ENCODE measurements around the gene TNIP2.

Gene TNIP2

GRCh38 chr4:2735869-2736268, 20.3 kb downstream of the TNIP2 start:
- Histone ChIP-seq H3K27ac (no peak overlapping the region), H3K4me1 (peaks cover 0 to 23% (median 8%) of the 10 kb centered on the region in 10 experiments; a peak in 10 of 20 replicates), H3K9me3 (replicated peaks in 1 of 11) (peaks cover 13 to 24% (median 22%) of the 10 kb centered on the region in 11 experiments), H3K27me3 (no peaks in the 10 kb centered on the region), H4K20me1 (peaks cover 0 to 36% (median 14%) of the 10 kb centered on the region in 11 experiments; a peak in 14 of 22 replicates), H3K9ac (no peak overlapping the region), H3K4me2 (no peak overlapping the region), H3K36me3 (peaks cover 30 to 69% (median 62%) of the 10 kb centered on the region in 11 experiments), H3K4me3 (no peak overlapping the region)
- no peak for TF ChIP-seq Cebpa-rat (IDR thresholded peaks at IDR 0.05)

GRCh38 chr4:2734612-2735011, 21.5 kb downstream of the TNIP2 start:
- Histone ChIP-seq H3K9ac (no peak overlapping the region), H3K4me2 (peak overlapping the region in 5 of 11 experiments; percentile 35 to 67 (median 43); a peak in 10 of 22 replicates), H4K20me1 (peaks cover 0 to 30% (median 14%) of the 10 kb centered on the region in 11 experiments; a peak in 10 of 22 replicates), H3K27me3 (no peaks in the 10 kb centered on the region), H3K36me3 (peaks cover 41 to 73% (median 66%) of the 10 kb centered on the region in 11 experiments), H3K4me3 (no peak overlapping the region), H3K4me1 (peaks cover 0 to 23% (median 7%) of the 10 kb centered on the region in 10 experiments; a peak in 9 of 20 replicates), H3K9me3 (replicated peaks in 1 of 11) (peaks cover 13 to 24% (median 22%) of the 10 kb centered on the region in 11 experiments), H3K27ac (no peak overlapping the region)
- TF ChIP-seq Cebpa-rat (IDR thresholded peaks at IDR 0.05) = no peak

GRCh38 chr4:2733844-2734574, 22.1 kb downstream of the TNIP2 start:
- no peaks in the 10 kb centered on the region for H3K27me3 ChIP-seq
- H3K9me3 ChIP-seq (replicated peaks in 1 of 11) = peaks cover 13 to 24% (median 22%) of the 10 kb centered on the region in 11 experiments
- peak overlapping the region in 5 of 11 experiments; percentile 35 to 67 (median 43); a peak in 10 of 22 replicates for H3K4me2 ChIP-seq
- peaks cover 0 to 35% (median 14%) of the 10 kb centered on the region in 11 experiments; a peak in 10 of 22 replicates for H4K20me1 ChIP-seq
- H3K9ac ChIP-seq = no peak overlapping the region
- TF ChIP-seq Cebpa-rat (IDR thresholded peaks at IDR 0.05) = no peak
- peaks cover 47 to 79% (median 72%) of the 10 kb centered on the region in 11 experiments for H3K36me3 ChIP-seq
- H3K27ac ChIP-seq = no peak overlapping the region
- no peak overlapping the region for H3K4me3 ChIP-seq
- H3K4me1 ChIP-seq = peaks cover 0 to 23% (median 7%) of the 10 kb centered on the region in 10 experiments; a peak in 9 of 20 replicates

GRCh38 chr4:2733001-2733843, 22.9 kb downstream of the TNIP2 start:
- H3K4me1 ChIP-seq = peaks cover 0 to 23% (median 7%) of the 10 kb centered on the region in 10 experiments; a peak in 9 of 20 replicates
- no peak overlapping the region for H3K27ac ChIP-seq
- H3K27me3 ChIP-seq = no peaks in the 10 kb centered on the region
- peak overlapping the region in 3 of 11 experiments; percentile 27 to 67 (median 40); a peak in 1 of 22 replicates for H3K4me2 ChIP-seq
- H3K4me3 ChIP-seq = no peak overlapping the region
- H3K9me3 ChIP-seq (replicated peaks in 1 of 11) = peaks cover 13 to 24% (median 22%) of the 10 kb centered on the region in 11 experiments
- no peak for TF ChIP-seq Cebpa-rat (IDR thresholded peaks at IDR 0.05)
- peaks cover 0 to 40% (median 14%) of the 10 kb centered on the region in 11 experiments; a peak in 11 of 22 replicates for H4K20me1 ChIP-seq
- H3K36me3 ChIP-seq = peaks cover 54 to 86% (median 79%) of the 10 kb centered on the region in 11 experiments
- H3K9ac ChIP-seq = no peak overlapping the region

- H3K9ac ChIP-seq = no peak overlapping the region
- H4K20me1 ChIP-seq = peaks cover 0 to 41% (median 14%) of the 10 kb centered on the region in 11 experiments; a peak in 11 of 22 replicates
- peaks cover 61 to 93% (median 81%) of the 10 kb centered on the region in 11 experiments for H3K36me3 ChIP-seq
- peaks cover 13 to 24% (median 22%) of the 10 kb centered on the region in 11 experiments for H3K9me3 ChIP-seq (replicated peaks in 1 of 11)
- H3K27ac ChIP-seq = no peak overlapping the region
- H3K4me1 ChIP-seq = peaks cover 0 to 23% (median 7%) of the 10 kb centered on the region in 10 experiments; a peak in 9 of 20 replicates
- H3K4me2 ChIP-seq = no peak overlapping the region
- TF ChIP-seq Cebpa-rat (IDR thresholded peaks at IDR 0.05) = no peak
- no peaks in the 10 kb centered on the region for H3K27me3 ChIP-seq
- H3K4me3 ChIP-seq = no peak overlapping the region
These were observed 23.6 kb downstream of the TNIP2 start for GRCh38 chr4:2732526-2732925.

- peaks cover 0 to 23% (median 7%) of the 10 kb centered on the region in 10 experiments; a peak in 9 of 20 replicates for H3K4me1 ChIP-seq
- no peaks in the 10 kb centered on the region for H3K27me3 ChIP-seq
These were observed 24.2 kb downstream of the TNIP2 start for GRCh38 chr4:2731907-2732317.

GRCh38 chr4:2729533-2729875, 26.6 kb downstream of the TNIP2 start:
- no peak overlapping the region for H3K4me2 ChIP-seq
- no peaks in the 10 kb centered on the region for H3K27me3 ChIP-seq
- no peak overlapping the region for H3K4me3 ChIP-seq
- no peaks in the 10 kb centered on the region for H3K9me3 ChIP-seq (replicated peaks in 1 of 11)
- H3K9ac ChIP-seq = no peak overlapping the region
- TF ChIP-seq Cebpa-rat (IDR thresholded peaks at IDR 0.05) = no peak
- H3K36me3 ChIP-seq = peaks cover 76 to 100% (median 92%) of the 10 kb centered on the region in 11 experiments
- H4K20me1 ChIP-seq = peaks cover 0 to 40% (median 18%) of the 10 kb centered on the region in 11 experiments; a peak in 11 of 22 replicates
- peaks cover 0 to 15% (median 4%) of the 10 kb centered on the region in 10 experiments; a peak in 9 of 20 replicates for H3K4me1 ChIP-seq
- no peak overlapping the region for H3K27ac ChIP-seq

More at GRCh38 chr4:2731907-2732317, 24.2 kb downstream of the TNIP2 start:
- Histone ChIP-seq H3K36me3 (peaks cover 67 to 99% (median 87%) of the 10 kb centered on the region in 11 experiments), H3K9ac (no peak overlapping the region), H3K9me3 (replicated peaks in 1 of 11) (peaks cover 13 to 21% (median 19%) of the 10 kb centered on the region in 11 experiments), H3K27ac (no peak overlapping the region), H3K4me2 (no peak overlapping the region), H4K20me1 (peaks cover 0 to 41% (median 14%) of the 10 kb centered on the region in 11 experiments; a peak in 11 of 22 replicates), H3K4me3 (no peak overlapping the region)
- no peak for TF ChIP-seq Cebpa-rat (IDR thresholded peaks at IDR 0.05)

- Histone ChIP-seq H3K4me3 (no peak overlapping the region), H4K20me1 (peaks cover 0 to 37% (median 18%) of the 10 kb centered on the region in 11 experiments; a peak in 11 of 22 replicates), H3K4me2 (no peak overlapping the region), H3K27ac (no peak overlapping the region), H3K4me1 (peaks cover 0 to 10% (median 0%) of the 10 kb centered on the region in 10 experiments; a peak in 6 of 20 replicates), H3K27me3 (no peaks in the 10 kb centered on the region), H3K9ac (no peak overlapping the region), H3K9me3 (replicated peaks in 1 of 11) (no peaks in the 10 kb centered on the region), H3K36me3 (peaks cover 76 to 99% (median 91%) of the 10 kb centered on the region in 11 experiments)
- TF ChIP-seq Cebpa-rat (IDR thresholded peaks at IDR 0.05) = no peak
These were observed 27.2 kb downstream of the TNIP2 start for GRCh38 chr4:2728806-2729532.
